ENCODE data around the gene NXF1.
"Not testable (repeated sequence)": the region's sequence is repeated elsewhere in the genome, so short reads cannot be mapped to it uniquely, and the experiment has no call there.

Gene NXF1

GRCh38 chr11:62787005-62787759 is 18.1 kb downstream of the NXF1 start, which contains the start of gene TMEM179B:
Gene TMEM179B (plus strand): TSS chr11:62787402. CDS start chr11:62787432, 30 bp downstream.
- DNase-seq (ENCODE audit: low read depth, low spot score), result peak; percentile 99

- peak; percentile 98 for DNase-seq (ENCODE audit: low read depth, low spot score)
Observed at GRCh38 chr11:62786318-62787004, 18.8 kb downstream of the NXF1 start.

- no peak for DNase-seq (ENCODE audit: low read depth, low spot score)
Observed at GRCh38 chr11:62782753-62783152, 22.5 kb downstream of the NXF1 start.

- DNase-seq (ENCODE audit: low read depth, low spot score), result no peak
Observed at GRCh38 chr11:62778441-62778840, 26.8 kb downstream of the NXF1 start.

- no peak for DNase-seq (ENCODE audit: low read depth, low spot score)
Observed at GRCh38 chr11:62777389-62777788, 27.9 kb downstream of the NXF1 start.

- no peak for DNase-seq (ENCODE audit: low read depth, low spot score)
Observed at GRCh38 chr11:62775646-62776045, 29.6 kb downstream of the NXF1 start.

- no peak for DNase-seq (ENCODE audit: low read depth, low spot score)
Observed at GRCh38 chr11:62774407-62774806, 30.8 kb downstream of the NXF1 start.

GRCh38 chr11:62771144-62772021 is 33.9 kb downstream of the NXF1 start, which contains the start of gene TAF6L:
Gene TAF6L (plus strand): TSS chr11:62771396. CDS start chr11:62775784, 4,388 bp downstream.
- peak; percentile 98 for DNase-seq (ENCODE audit: low read depth, low spot score)

- no peak for DNase-seq (ENCODE audit: low read depth, low spot score)
Observed at GRCh38 chr11:62770778-62771143, 34.5 kb downstream of the NXF1 start.

- DNase-seq (ENCODE audit: low read depth, low spot score), result peak; percentile 31
Observed at GRCh38 chr11:62760867-62761227, 44.4 kb downstream of the NXF1 start.

- no peak for DNase-seq (ENCODE audit: low read depth, low spot score)
Observed at GRCh38 chr11:62757846-62758788, 47.1 kb downstream of the NXF1 start.

GRCh38 chr11:62755086-62755615 is 50.1 kb downstream of the NXF1 start:
- DNase-seq (ENCODE audit: low read depth, low spot score), result no peak

- peak; percentile 100 for DNase-seq (ENCODE audit: low read depth, low spot score)
Observed at GRCh38 chr11:62753736-62754603, 51.3 kb downstream of the NXF1 start, which contains the start of gene ZBTB3. Gene ZBTB3 (minus strand): TSS chr11:62754160. CDS start chr11:62753664, 496 bp downstream.

GRCh38 chr11:62752994-62753735 is 52.1 kb downstream of the NXF1 start:
- DNase-seq (ENCODE audit: low read depth, low spot score), result no peak

- no peak for DNase-seq (ENCODE audit: low read depth, low spot score)
Observed at GRCh38 chr11:62752177-62752785, 53.0 kb downstream of the NXF1 start.

- not testable (repeated sequence) for DNase-seq (ENCODE audit: low read depth, low spot score)
Observed at GRCh38 chr11:62749931-62750330, 55.3 kb downstream of the NXF1 start.

- no peak for DNase-seq (ENCODE audit: low read depth, low spot score)
Observed at GRCh38 chr11:62747475-62748160, 57.6 kb downstream of the NXF1 start.

Data from ELF-1 (cell line).